OCI-LY1 (cell line): ENCODE measurements around the gene VPS37C.

Source experiments
- EZH2 ChIP-seq: fragments of 200-600 bp; sonication (generic), shearing (Covaris generic); IDR thresholded peaks from 2 replicates; pipeline ENCODE4 v1.8.0; 2017; ENCODE audit warnings: borderline replicate concordance, mixed run types, mild to moderate bottlenecking, antibody characterized with exemption, low read length, moderate library complexity, mixed read lengths
- TF ChIP-seq, protein P1 (sequence below): fragments of 200-600 bp; sonication (generic), shearing (Covaris generic); IDR thresholded peaks from 2 replicates; pipeline ENCODE4 v1.5.1; 2017; ENCODE audit warnings: mild to moderate bottlenecking, antibody characterized with exemption, low read length, moderate library complexity, mixed read lengths

DNA sequence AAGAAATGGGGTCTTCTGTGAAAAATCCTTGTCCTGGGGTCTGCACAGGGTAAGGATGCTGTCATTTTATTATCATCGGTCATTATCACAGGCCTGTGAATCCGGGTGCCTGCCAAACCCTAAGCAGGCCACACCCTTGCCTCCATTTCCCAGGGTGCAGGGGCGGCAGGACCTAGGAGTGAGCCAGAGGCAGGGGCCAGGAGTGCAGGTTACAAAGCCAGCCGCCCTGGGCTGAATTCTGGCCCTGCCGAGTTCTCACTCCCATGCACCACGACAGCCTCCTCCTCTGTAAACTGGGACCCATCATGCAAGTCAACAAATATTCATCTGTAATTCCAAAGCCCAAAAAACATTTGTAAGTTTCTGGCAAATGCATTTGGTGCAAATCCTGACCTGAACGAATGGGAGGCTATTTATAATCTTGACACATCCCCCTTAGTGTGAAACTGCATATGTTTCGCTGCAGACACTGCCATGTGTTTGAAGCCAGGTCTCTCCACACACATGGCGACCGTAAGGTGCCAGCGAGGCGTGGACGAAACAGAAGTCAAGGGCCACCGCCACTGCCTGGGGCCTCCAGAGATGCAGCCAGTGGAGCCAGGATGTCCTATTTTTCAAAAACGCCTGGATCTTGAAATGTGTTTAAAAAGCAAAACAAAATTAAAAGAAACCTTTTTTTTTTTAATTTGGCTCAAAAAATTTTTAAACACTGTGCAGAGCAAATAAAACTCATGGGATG lies 52.2 kb downstream of the VPS37C start:
- TF ChIP-seq, protein P1, sequence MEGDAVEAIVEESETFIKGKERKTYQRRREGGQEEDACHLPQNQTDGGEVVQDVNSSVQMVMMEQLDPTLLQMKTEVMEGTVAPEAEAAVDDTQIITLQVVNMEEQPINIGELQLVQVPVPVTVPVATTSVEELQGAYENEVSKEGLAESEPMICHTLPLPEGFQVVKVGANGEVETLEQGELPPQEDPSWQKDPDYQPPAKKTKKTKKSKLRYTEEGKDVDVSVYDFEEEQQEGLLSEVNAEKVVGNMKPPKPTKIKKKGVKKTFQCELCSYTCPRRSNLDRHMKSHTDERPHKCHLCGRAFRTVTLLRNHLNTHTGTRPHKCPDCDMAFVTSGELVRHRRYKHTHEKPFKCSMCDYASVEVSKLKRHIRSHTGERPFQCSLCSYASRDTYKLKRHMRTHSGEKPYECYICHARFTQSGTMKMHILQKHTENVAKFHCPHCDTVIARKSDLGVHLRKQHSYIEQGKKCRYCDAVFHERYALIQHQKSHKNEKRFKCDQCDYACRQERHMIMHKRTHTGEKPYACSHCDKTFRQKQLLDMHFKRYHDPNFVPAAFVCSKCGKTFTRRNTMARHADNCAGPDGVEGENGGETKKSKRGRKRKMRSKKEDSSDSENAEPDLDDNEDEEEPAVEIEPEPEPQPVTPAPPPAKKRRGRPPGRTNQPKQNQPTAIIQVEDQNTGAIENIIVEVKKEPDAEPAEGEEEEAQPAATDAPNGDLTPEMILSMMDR = no peak
- TF ChIP-seq EZH2 = no peak
